ENCODE measurements around the gene CFAP45. TPM values are rescaled to one million over a fixed set of nuclear protein-coding genes. Genes with fewer than 3 reads are reported as not detected.

CFAP45 gene
- total and polyA plus RNA-seq, 9 of the 15 experiments (the other 6 are each of a cell fraction or from before 2014, with no cell fraction given): 0.65 to 2.4 (median 1.5) TPM

GRCh38 chr1:159922511-159923202 lies 22.7 kb upstream of the CFAP45 start:
- FAIRE-seq (no peak), ATAC-seq (peak; percentile 0), DNase-seq (ENCODE audit: extremely low read depth in 1 of 4, low spot score in 3 of 4) (peak in 3 of 4 experiments; percentile 39 to 58 (median 56))
- Histone ChIP-seq H3K4me2 (ENCODE audit: insufficient read depth, low read length) (peak overlapping the region; percentile 94), H3K9ac (ENCODE audit: insufficient read depth in 1 of 2, low read depth in 2 of 2, low read length in 2 of 2) (peak overlapping the region; percentile 93 to 99), H3K79me2 (ENCODE audit: control insufficient read depth, insufficient read depth, low read length) (peaks cover 62% of the 10 kb centered on the region), H3K27ac (ENCODE audit: extremely low read depth, low read depth, low read length) (peak overlapping the region; percentile 100), H3K9me1 (ENCODE audit: control insufficient read depth, insufficient read depth, low read length) (peaks cover 12% of the 10 kb centered on the region), H2AFZ (ENCODE audit: low read depth, low read length) (no peak overlapping the region), H4K20me1 (replicated peaks; ENCODE audit: control insufficient read depth, insufficient read depth, low read length) (peaks cover 39% of the 10 kb centered on the region; the same call in 1 of the 2 replicates), H3K27me3 (ENCODE audit: control insufficient read depth in 2 of 2, insufficient read depth in 2 of 2, low read length in 2 of 2) (no peaks in the 10 kb centered on the region), H3K36me3 (ENCODE audit: control insufficient read depth, insufficient read depth, low read length) (peaks cover 56% of the 10 kb centered on the region), H3K9me3 (replicated peaks; ENCODE audit: control insufficient read depth, insufficient read depth, low read depth, low read length) (no peaks in the 10 kb centered on the region), H3K4me3 (peak overlapping the region; percentile 72), H3K4me1 (replicated peaks in 1 of 2; ENCODE audit: control insufficient read depth in 2 of 2, insufficient read depth in 2 of 2, low read length in 2 of 2) (peaks cover 24 to 56% of the 10 kb centered on the region in 2 experiments)
- intact Hi-C loops (cut with micrococcal nuclease) (loop anchor here (10.0 kb wide), 2 partner anchors 88 to 342 kb away; partner anchors contain the start of gene DCAF8), in situ Hi-C loops (cut with MboI) (no loop called here)
- CTCF ChIA-PET (ENCODE audit: low intra/inter-chr PET ratio): no interaction called here
- WGBS (ENCODE audit: insufficient coverage, low coverage, missing lambda C conversion rate): 8% methylated on average over 5 of the region's 8 CpGs
- POLR2A ChIA-PET: interaction anchor here (0.6 to 4.2 kb wide), 13 partner anchors 7 to 839 kb away, joined by 3 to 35 read pairs (median 3); no protein-coding TSS in a partner anchor
- BruUV-seq (replicated peaks): no TSS peak
- TF ChIP-seq MAZ (CRISPR knock-in tag; conservative IDR thresholded peaks at IDR 0.05 in 1 of 2, IDR thresholded peaks at IDR 0.05 in 1 of 2) (no peak), HLTF (IDR thresholded peaks at IDR 0.05) (no peak), EP400 (IDR thresholded peaks at IDR 0.05) (no peak), HDAC8 (tag; IDR thresholded peaks at IDR 0.05) (no peak), CREB5 (CRISPR knock-in tag; IDR thresholded peaks at IDR 0.05) (no peak), HDAC2 (IDR thresholded peaks at IDR 0.05) (no peak), GTF2E2 (tag; IDR thresholded peaks at IDR 0.05) (no peak), HMBOX1 (IDR thresholded peaks at IDR 0.05) (no peak), TAF15 (IDR thresholded peaks at IDR 0.05; ENCODE audit: low read depth, low read length) (no peak), TSC22D4 (tag; IDR thresholded peaks at IDR 0.05) (no peak), JUND (IDR thresholded peaks at IDR 0.05; ENCODE audit: borderline replicate concordance, low read depth, low read length) (no peak), JUND (tag; IDR thresholded peaks at IDR 0.05; ENCODE audit: borderline replicate concordance, low read depth, low read length) (no peak), C11orf30 (IDR thresholded peaks at IDR 0.05; ENCODE audit: low read depth) (no peak), SNIP1 (IDR thresholded peaks at IDR 0.05; ENCODE audit: low read depth) (no peak)
- TF ChIP-seq, protein P1, sequence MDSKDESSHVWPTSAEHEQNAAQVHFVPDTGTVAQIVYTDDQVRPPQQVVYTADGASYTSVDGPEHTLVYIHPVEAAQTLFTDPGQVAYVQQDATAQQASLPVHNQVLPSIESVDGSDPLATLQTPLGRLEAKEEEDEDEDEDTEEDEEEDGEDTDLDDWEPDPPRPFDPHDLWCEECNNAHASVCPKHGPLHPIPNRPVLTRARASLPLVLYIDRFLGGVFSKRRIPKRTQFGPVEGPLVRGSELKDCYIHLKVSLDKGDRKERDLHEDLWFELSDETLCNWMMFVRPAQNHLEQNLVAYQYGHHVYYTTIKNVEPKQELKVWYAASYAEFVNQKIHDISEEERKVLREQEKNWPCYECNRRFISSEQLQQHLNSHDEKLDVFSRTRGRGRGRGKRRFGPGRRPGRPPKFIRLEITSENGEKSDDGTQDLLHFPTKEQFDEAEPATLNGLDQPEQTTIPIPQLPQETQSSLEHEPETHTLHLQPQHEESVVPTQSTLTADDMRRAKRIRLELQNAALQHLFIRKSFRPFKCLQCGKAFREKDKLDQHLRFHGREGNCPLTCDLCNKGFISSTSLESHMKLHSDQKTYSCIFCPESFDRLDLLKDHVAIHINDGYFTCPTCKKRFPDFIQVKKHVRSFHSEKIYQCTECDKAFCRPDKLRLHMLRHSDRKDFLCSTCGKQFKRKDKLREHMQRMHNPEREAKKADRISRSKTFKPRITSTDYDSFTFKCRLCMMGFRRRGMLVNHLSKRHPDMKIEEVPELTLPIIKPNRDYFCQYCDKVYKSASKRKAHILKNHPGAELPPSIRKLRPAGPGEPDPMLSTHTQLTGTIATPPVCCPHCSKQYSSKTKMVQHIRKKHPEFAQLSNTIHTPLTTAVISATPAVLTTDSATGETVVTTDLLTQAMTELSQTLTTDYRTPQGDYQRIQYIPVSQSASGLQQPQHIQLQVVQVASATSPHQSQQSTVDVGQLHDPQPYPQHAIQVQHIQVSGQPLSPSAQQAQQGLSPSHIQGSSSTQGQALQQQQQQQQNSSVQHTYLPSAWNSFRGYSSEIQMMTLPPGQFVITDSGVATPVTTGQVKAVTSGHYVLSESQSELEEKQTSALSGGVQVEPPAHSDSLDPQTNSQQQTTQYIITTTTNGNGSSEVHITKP (IDR thresholded peaks at IDR 0.05; ENCODE audit: partially characterized antibody): peak; percentile 53
- TF ChIP-seq, protein P2, sequence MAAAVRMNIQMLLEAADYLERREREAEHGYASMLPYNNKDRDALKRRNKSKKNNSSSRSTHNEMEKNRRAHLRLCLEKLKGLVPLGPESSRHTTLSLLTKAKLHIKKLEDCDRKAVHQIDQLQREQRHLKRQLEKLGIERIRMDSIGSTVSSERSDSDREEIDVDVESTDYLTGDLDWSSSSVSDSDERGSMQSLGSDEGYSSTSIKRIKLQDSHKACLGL (CRISPR knock-in tag; IDR thresholded peaks at IDR 0.05; ENCODE audit: borderline replicate concordance, poor library complexity, severe bottlenecking): no peak

Data from K562 (cell line).